NB4 (cell line): Measurements from ENCODE around the gene NLRC3.

Source experiments
- CTCF ChIP-seq: IDR thresholded peaks from one replicate; pipeline ENCODE4 v1.5.1; 2012; ENCODE audit warnings: low read depth, low read length
- MYC ChIP-seq: IDR thresholded peaks from 2 replicates; pipeline ENCODE4 v1.6.1; 2011; ENCODE audit warnings: low read depth, low read length
- POLR2A ChIP-seq: IDR thresholded peaks from 2 replicates; pipeline ENCODE4 v1.6.1; 2011; ENCODE audit warnings: mild to moderate bottlenecking; ENCODE audit not compliant: insufficient read length; ENCODE audit errors: extremely low read depth

- TF ChIP-seq CTCF = no peak
- TF ChIP-seq POLR2A = no peak
- no peak for TF ChIP-seq MYC
Measured at GRCh38 chr16:3579776-3580175, 2.6 kb upstream of the NLRC3 start.
